ENCODE measurements around the gene ADARB2. TPM values are rescaled to one million over a fixed set of nuclear protein-coding genes. Genes with fewer than 3 reads are reported as not detected.

The ADARB2 gene
- total and polyA plus RNA-seq, 2 experiments from 2014 or later = 1.6 to 3.1 TPM

- Histone ChIP-seq H3K27me3 (no peaks in the 10 kb centered on the region), H3K27ac (no peak overlapping the region), H3K9me3 (ENCODE audit: low read depth) (no peaks in the 10 kb centered on the region), H3K36me3 (peaks cover 34% of the 10 kb centered on the region), H3K4me1 (ENCODE audit: low read depth) (no peaks in the 10 kb centered on the region), H3K4me3 (no peak overlapping the region)
- no peak for DNase-seq (ENCODE audit: low read depth in 1 of 2, low spot score in 1 of 2)
- no peak for TF ChIP-seq CTCF (IDR thresholded peaks at IDR 0.05; ENCODE audit: low read depth, low read length)
Observed at GRCh38 chr10:1127629-1128028, 609.7 kb downstream of the ADARB2 start.
